Vagina (tissue), 2 donors: Measurements from ENCODE around the gene ASIC1. TPM values are rescaled to one million over a fixed set of nuclear protein-coding genes. Genes with fewer than 3 reads are reported as not detected.

Source experiments
- DNase-seq, 2 donors: peaks; one replicate each; pipeline ENCODE4 v3.0.0-alpha.2; 2017; ENCODE audit errors: extremely low spot score in 2 of 2
- H3K27ac ChIP-seq: fragments of 200-600 bp; sonication (generic); one replicate; pipeline ENCODE4 v1.5.1; 2019
- H3K27me3 ChIP-seq: fragments of 200-600 bp; sonication (generic); one replicate; pipeline ENCODE4 v1.5.1; 2019
- H3K36me3 ChIP-seq, 2 donors: fragments of 200-600 bp; sonication (generic); one replicate each; pipeline ENCODE4 v1.5.1; 2017 to 2019
- H3K4me1 ChIP-seq: fragments of 200-600 bp; sonication (generic); one replicate; pipeline ENCODE4 v1.5.1; 2019
- H3K4me3 ChIP-seq, 2 donors: fragments of 200-600 bp; sonication (generic); 1 replicate in 1 of 2; 2 replicates in 1 of 2; pipeline ENCODE4 v1.5.1; 2016 to 2019
- H3K9me3 ChIP-seq: fragments of 200-600 bp; sonication (generic); one replicate; pipeline ENCODE4 v1.5.1; 2019
- CTCF ChIP-seq, 3 experiments: fragments of 450-650 bp in 2 of 3; fragments of 200-600 bp in 1 of 3; sonication (generic) in 1 of 3; IDR thresholded peaks; one replicate each; pipeline ENCODE4 v1.5.1; 2017 to 2019; ENCODE audit warnings: antibody characterized with exemption in 3 of 3, mild to moderate bottlenecking in 2 of 3, moderate library complexity in 2 of 3
- POLR2A ChIP-seq, 2 donors: fragments of 450-650 bp; IDR thresholded peaks; one replicate each; pipeline ENCODE4 v1.6.1; 2017; ENCODE audit warnings: antibody characterized with exemption in 2 of 2, mild to moderate bottlenecking in 2 of 2, moderate library complexity in 2 of 2
- POLR2AphosphoS5 ChIP-seq, 2 donors: sonication (generic); formaldehyde crosslinking; IDR thresholded peaks; one replicate each; pipeline ENCODE4 v1.9.0; 2017; ENCODE audit warnings: antibody characterized with exemption in 2 of 2, mild to moderate bottlenecking in 2 of 2, low read depth in 1 of 2; ENCODE audit not compliant: insufficient read depth in 1 of 2
- intact Hi-C: fragments of 100-400 bp; cut with DNase I; formaldehyde crosslinking; loops from one replicate; pipeline ENCODE4 v1.15.1; 2023
- total RNA-seq: library from RNA; depleted of rRNA; stranded (reverse); fragments of >200 nt; gene quantifications from one replicate; pipeline ENCODE4 v1.2.3, GENCODE V29; 2016

Gene ASIC1
- total RNA-seq, 1 donor from 2014 or later = 2.9 TPM

- H3K9me3 ChIP-seq = no peaks in the 10 kb centered on the region
- H3K4me1 ChIP-seq = peaks cover 6% of the 10 kb centered on the region
- no peaks in the 10 kb centered on the region for H3K36me3 ChIP-seq
- H3K27ac ChIP-seq = no peak overlapping the region
- peak in 1 of 2 donors; percentile 84 for DNase-seq
- no peak overlapping the region for H3K4me3 ChIP-seq
- TF ChIP-seq POLR2A (IDR thresholded peaks at IDR 0.05) = no peak
- no peak for TF ChIP-seq POLR2AphosphoS5 (IDR thresholded peaks at IDR 0.05; ENCODE audit: insufficient read depth in 1 of 2, low read depth in 1 of 2)
- no peak for TF ChIP-seq CTCF (IDR thresholded peaks at IDR 0.05)
- intact Hi-C loops = loop anchor here (5.0 to 10.0 kb wide), 4 partner anchors 105 to 242 kb away; no protein-coding TSS in a partner anchor
- no peaks in the 10 kb centered on the region for H3K27me3 ChIP-seq
Observed at GRCh38 chr12:50072198-50072907, 15.0 kb downstream of the ASIC1 start.

GRCh38 chr12:50073206-50073605 lies 15.8 kb downstream of the ASIC1 start:
- intact Hi-C loops = loop anchor here (5.0 to 10.0 kb wide), 4 partner anchors 104 to 242 kb away; no protein-coding TSS in a partner anchor
- no peak overlapping the region for H3K4me3 ChIP-seq
- no peak for DNase-seq
- no peaks in the 10 kb centered on the region for H3K9me3 ChIP-seq
- no peaks in the 10 kb centered on the region for H3K36me3 ChIP-seq
- no peaks in the 10 kb centered on the region for H3K27me3 ChIP-seq
- no peak overlapping the region for H3K27ac ChIP-seq
- H3K4me1 ChIP-seq = peaks cover 6% of the 10 kb centered on the region
- TF ChIP-seq CTCF (IDR thresholded peaks at IDR 0.05) (no peak), POLR2A (IDR thresholded peaks at IDR 0.05) (no peak), POLR2AphosphoS5 (IDR thresholded peaks at IDR 0.05; ENCODE audit: insufficient read depth in 1 of 2, low read depth in 1 of 2) (no peak)

GRCh38 chr12:50073712-50074111 lies 16.3 kb downstream of the ASIC1 start:
- intact Hi-C loops = loop anchor here (5.0 to 10.0 kb wide), 4 partner anchors 104 to 241 kb away; no protein-coding TSS in a partner anchor
- DNase-seq = no peak
- Histone ChIP-seq H3K9me3 (no peaks in the 10 kb centered on the region), H3K27ac (no peak overlapping the region), H3K4me1 (peaks cover 6% of the 10 kb centered on the region), H3K27me3 (no peaks in the 10 kb centered on the region), H3K4me3 (no peak overlapping the region), H3K36me3 (no peaks in the 10 kb centered on the region)
- TF ChIP-seq POLR2AphosphoS5 (IDR thresholded peaks at IDR 0.05; ENCODE audit: insufficient read depth in 1 of 2, low read depth in 1 of 2) (no peak), CTCF (IDR thresholded peaks at IDR 0.05) (no peak), POLR2A (IDR thresholded peaks at IDR 0.05) (no peak)

- H3K4me3 ChIP-seq = no peak overlapping the region
- peak; percentile 90 to 95 (median 91) for TF ChIP-seq CTCF (IDR thresholded peaks at IDR 0.05)
- no peak for TF ChIP-seq POLR2A (IDR thresholded peaks at IDR 0.05)
- peak in 1 of 2 donors; percentile 21 for TF ChIP-seq POLR2AphosphoS5 (IDR thresholded peaks at IDR 0.05; ENCODE audit: insufficient read depth in 1 of 2, low read depth in 1 of 2)
- intact Hi-C loops = loop anchor here (5.0 to 10.0 kb wide), 4 partner anchors 102 to 240 kb away; no protein-coding TSS in a partner anchor
- no peaks in the 10 kb centered on the region for H3K27me3 ChIP-seq
- no peaks in the 10 kb centered on the region for H3K9me3 ChIP-seq
- H3K36me3 ChIP-seq = no peaks in the 10 kb centered on the region
- H3K27ac ChIP-seq = no peak overlapping the region
- DNase-seq = no peak
- H3K4me1 ChIP-seq = peaks cover 6% of the 10 kb centered on the region
Observed at GRCh38 chr12:50074936-50075807, 17.8 kb downstream of the ASIC1 start.
